NOMO-1 treated with DMSO at 0.1 percent for 48 hours (cell line): ENCODE measurements around the gene RELL1.

Source experiments
- DNase-seq: peaks from one replicate; lab custom pipeline; 2025; ENCODE audit not compliant: unreplicated experiment; lab: John Stamatoyannopoulos, UW

Gene RELL1

GRCh38 chr4:37603711-37604110 lies 82.5 kb downstream of the RELL1 start:
- DNase-seq, result no peak

- DNase-seq, result peak; percentile 30
Observed at GRCh38 chr4:37603070-37603468, 83.1 kb downstream of the RELL1 start.

DNA sequence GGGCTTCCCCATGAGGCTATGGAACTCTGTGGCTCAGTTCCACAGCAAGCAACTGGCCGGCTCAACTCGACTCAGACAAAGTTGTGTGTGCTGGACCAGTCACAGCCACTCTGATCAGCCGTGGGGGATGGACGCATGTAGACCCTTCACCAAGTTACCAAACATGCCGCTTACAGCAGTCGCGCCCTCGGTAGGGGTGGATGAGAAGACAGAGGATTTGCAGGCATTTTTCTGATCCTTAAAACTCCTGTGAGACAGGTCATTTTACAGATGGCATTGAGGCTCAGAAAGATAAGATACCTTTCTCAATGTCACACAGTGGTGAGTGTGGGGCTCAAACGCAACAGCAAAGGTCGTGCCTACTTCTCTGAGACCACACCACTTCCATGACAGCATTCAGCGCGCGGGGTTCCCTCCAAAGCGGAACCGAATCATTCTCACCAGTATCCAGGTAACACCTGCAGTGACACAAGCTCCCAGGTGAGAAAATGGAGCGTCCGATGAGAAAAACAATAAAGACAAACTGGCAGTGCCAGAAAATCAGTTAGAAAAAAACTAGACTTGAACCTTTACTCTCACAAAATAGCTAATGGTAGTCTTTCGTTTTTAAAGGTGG lies 83.6 kb downstream of the RELL1 start:
- no peak for DNase-seq

DNA sequence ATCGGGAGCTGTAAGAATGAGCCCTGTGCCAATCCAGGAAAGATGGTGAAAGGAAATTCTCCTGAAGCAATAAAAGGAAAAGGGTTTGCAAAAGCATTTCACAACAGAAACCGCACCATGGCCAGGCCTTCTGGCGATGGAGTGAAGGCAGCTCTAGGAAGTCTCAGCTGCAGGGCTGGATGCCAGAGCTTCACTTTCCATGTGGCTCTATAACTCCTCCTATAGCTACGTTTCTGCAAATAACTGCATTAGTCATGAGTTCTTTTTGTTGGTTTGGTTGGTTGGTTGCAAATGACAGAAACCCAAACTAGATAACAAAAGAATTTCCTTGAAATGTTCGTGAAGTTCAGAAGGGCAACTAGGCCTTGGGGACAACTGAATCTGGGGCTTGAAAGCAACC lies 84.6 kb downstream of the RELL1 start:
- DNase-seq, result peak; percentile 60

- no peak for DNase-seq
Observed at GRCh38 chr4:37599092-37599790, 86.9 kb downstream of the RELL1 start.

GRCh38 chr4:37597034-37597433 lies 89.1 kb downstream of the RELL1 start:
- no peak for DNase-seq

GRCh38 chr4:37595875-37596680 lies 90.1 kb downstream of the RELL1 start:
- DNase-seq, result no peak

- no peak for DNase-seq
Observed at GRCh38 chr4:37594099-37594498, 92.1 kb downstream of the RELL1 start.

GRCh38 chr4:37591349-37591748 lies 94.8 kb downstream of the RELL1 start:
- no peak for DNase-seq

DNA sequence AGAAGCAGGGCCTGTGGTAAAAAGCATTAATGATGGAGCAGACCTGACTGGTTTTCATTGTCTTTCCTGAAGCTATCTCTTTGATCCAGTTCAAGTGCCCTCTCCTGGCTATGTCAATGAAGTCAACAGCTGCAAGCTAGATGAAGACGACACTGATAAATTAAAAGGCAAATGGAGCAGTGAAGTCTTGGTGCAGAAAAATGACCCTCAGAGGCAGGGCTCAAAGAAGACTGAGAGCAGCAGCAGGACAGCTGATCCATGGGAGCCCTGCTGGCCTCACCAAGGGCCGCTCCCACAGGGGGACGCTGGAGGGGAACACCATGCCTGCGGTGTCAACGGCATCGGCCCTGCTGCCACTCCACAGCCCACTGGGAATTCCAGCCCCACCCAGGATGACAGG lies 96.2 kb downstream of the RELL1 start:
- no peak for DNase-seq

GRCh38 chr4:37588150-37588549 lies 98.0 kb downstream of the RELL1 start:
- no peak for DNase-seq

- DNase-seq, result no peak
Observed at GRCh38 chr4:37586194-37586593, 100.0 kb downstream of the RELL1 start.

- DNase-seq, result no peak
Observed at GRCh38 chr4:37584493-37585060, 101.6 kb downstream of the RELL1 start.

GRCh38 chr4:37584071-37584470 lies 102.1 kb downstream of the RELL1 start:
- no peak for DNase-seq

- no peak for DNase-seq
Observed at GRCh38 chr4:37573566-37573965, 112.6 kb downstream of the RELL1 start.

GRCh38 chr4:37568489-37568888 lies 117.7 kb downstream of the RELL1 start:
- DNase-seq, result no peak

DNA sequence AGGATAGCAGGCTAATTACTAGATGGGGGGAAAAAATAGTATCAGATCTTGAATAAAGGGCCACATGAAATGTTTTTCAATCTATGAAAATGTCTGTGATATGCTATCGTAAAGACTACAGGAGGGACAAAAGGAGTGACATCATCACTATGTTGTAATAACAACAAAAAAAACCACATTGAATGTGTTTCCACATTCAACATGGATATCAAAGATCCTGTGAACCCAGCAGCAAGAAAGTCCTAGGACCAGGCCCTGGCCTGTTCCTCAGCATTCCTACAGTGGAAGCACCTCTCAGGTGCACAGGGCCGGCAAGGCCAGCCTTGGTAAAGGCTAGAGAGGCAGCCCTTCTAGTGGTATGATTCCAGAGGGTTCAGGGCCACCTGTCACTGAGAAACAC lies 118.3 kb downstream of the RELL1 start:
- DNase-seq, result no peak

- no peak for DNase-seq
Observed at GRCh38 chr4:37562592-37562991, 123.6 kb downstream of the RELL1 start.

DNA sequence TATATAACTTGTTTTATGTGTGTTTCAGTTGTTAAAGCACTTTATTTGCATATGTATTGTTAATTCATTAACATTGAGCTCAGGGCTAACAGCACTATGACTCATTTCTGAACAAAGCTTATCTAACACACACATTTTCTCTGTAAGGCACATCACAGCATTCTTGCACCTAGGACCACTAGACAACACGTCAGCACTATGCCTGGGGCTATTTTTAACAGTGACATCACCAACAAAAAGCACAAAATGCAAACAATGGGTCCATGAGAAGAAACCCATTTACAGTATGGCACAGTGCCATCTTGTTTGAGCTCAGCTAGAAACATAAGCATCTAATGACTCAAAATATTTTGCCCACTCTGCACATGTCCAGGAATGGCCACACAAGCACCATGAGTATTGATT lies 124.4 kb downstream of the RELL1 start:
- no peak for DNase-seq

- no peak for DNase-seq
Observed at GRCh38 chr4:37561196-37561802, 124.9 kb downstream of the RELL1 start.
